ENCODE measurements around the gene GMIP.
"Not testable (repeated sequence)": the region's sequence is repeated elsewhere in the genome, so short reads cannot be mapped to it uniquely, and the experiment has no call there.

The GMIP gene

DNA sequence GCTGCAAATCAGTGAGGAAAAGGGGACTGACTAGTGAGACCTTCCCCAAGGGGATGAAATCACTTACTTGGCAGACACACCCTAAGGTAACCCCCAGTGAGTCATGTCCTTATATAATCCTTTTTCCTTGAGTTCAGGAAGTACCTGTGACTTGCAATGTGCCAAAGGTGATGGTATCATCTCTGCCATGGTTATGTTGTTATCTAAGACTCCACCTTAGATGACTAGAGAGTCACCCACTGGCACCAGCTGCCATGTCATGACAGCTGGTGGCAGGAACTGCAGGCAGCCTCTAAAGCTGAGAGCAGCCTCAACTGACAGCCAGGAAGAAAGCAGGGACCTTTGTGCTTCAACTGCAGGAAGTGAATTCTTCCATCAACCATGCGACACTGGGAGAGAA is 37.4 kb downstream of the GMIP start:
- ChIA-PET CTCF (interaction anchor here (0.7 to 2.2 kb wide), 2 partner anchors 52 to 53 kb away, joined by 5 to 11 read pairs; no protein-coding TSS in a partner anchor), POLR2A (no interaction called here)
- no peak for DNase-seq (ENCODE audit: low read depth, low spot score)
- TF ChIP-seq, protein P1, sequence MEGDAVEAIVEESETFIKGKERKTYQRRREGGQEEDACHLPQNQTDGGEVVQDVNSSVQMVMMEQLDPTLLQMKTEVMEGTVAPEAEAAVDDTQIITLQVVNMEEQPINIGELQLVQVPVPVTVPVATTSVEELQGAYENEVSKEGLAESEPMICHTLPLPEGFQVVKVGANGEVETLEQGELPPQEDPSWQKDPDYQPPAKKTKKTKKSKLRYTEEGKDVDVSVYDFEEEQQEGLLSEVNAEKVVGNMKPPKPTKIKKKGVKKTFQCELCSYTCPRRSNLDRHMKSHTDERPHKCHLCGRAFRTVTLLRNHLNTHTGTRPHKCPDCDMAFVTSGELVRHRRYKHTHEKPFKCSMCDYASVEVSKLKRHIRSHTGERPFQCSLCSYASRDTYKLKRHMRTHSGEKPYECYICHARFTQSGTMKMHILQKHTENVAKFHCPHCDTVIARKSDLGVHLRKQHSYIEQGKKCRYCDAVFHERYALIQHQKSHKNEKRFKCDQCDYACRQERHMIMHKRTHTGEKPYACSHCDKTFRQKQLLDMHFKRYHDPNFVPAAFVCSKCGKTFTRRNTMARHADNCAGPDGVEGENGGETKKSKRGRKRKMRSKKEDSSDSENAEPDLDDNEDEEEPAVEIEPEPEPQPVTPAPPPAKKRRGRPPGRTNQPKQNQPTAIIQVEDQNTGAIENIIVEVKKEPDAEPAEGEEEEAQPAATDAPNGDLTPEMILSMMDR (IDR thresholded peaks at IDR 0.05; ENCODE audit: insufficient read depth, low read length, missing control alignments) = no peak
- no peak overlapping the region for H3K4me3 ChIP-seq (ENCODE audit: low read depth, low read length)

DNA sequence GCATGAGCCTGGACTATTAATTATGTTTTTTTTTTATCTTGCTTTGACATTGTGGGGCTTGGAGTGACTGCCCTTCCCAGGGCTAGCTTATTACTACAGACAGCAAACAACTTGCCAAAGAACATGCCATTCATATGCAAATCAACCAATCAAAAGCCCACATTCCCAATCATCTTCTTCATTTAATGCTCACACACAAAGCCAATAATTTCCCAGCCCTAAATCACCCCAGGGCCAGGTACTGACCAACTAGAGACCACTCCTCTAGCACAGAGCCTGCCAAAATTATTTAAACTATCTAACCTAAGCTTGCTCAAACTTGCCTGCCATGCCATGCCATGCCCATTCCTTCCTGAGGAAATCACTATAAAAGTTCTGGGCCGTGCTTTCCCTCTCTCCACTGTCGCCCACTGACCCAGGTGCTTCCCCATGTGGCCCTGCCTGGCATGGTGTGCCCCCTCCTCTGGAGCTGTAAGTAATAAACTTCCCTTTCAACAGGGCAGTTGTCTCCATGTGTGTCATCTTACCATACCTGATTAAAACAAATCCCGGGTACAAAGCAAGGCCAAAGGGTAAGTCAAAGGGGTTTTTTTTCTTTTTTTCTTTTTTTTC is 40.6 kb downstream of the GMIP start:
- CTCF ChIA-PET = interaction anchor here (1.0 kb wide), 1 partner anchor 49 kb away, joined by 3 read pairs; no protein-coding TSS in a partner anchor
- POLR2A ChIA-PET = no interaction called here
- TF ChIP-seq, protein P1 (IDR thresholded peaks at IDR 0.05; ENCODE audit: insufficient read depth, low read length, missing control alignments) = no peak
- DNase-seq (ENCODE audit: low read depth, low spot score) = no peak
- H3K4me3 ChIP-seq (ENCODE audit: low read depth, low read length) = no peak overlapping the region

DNA sequence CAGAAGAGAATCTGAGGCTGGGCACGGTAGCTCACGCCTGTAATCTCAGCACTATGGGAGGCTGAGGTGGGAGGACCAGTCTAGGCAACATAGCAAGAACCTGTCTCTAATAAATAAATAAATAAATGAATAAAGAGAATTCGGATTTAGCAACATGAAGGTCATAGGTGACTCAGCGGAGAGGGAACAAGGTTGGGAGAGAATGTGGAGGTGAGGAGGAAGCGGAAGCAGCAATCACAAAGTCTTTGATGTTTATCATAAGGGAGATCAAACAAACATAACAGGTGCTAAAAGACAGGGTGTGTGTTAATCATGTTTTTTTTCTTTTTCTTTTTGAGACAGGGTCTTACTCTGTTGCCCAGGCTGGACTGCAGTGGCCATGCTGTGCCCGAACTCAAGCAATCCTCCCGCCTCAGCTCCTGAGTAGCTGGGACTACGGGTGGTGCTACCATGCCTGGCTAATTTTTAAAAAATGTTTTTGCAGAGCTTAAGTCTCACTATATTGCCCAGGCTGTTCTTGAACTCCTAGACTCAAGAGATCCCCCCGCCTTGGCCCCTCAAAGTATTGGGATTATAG is 41.2 kb downstream of the GMIP start:
- TF ChIP-seq, protein P1 (IDR thresholded peaks at IDR 0.05; ENCODE audit: insufficient read depth, low read length, missing control alignments) = no peak
- CTCF ChIA-PET = interaction anchor here (1.0 to 1.7 kb wide), 2 partner anchors 48 to 49 kb away, joined by 3 to 5 read pairs; no protein-coding TSS in a partner anchor
- H3K4me3 ChIP-seq (ENCODE audit: low read depth, low read length) = no peak overlapping the region
- POLR2A ChIA-PET = no interaction called here
- no peak for DNase-seq (ENCODE audit: low read depth, low spot score)

DNA sequence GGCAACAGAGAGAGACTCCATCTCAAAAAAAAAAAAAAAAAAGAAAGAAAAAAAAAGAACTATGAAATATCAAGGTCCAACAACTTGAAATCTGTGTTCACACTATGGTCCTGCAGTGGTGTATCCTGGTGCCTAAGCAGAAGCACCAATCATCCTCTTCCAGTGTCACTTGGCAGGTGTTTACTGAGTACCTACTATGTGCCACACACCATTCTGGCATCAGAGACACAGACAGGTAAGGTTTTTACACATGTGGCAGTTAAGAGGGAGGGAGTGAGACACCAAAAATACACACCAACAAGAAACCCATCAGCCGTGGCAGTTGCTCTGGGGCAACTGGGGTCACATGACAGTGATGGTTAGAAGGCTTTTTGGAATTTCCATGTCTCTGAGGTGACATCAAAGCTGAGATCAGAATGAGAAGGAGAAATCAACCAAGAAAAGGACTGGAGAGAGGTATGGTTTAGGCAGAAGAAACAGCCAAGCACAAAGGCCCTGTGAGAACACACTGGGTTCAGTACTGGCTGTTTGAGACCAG is 42.6 kb downstream of the GMIP start:
- TF ChIP-seq, protein P1 (IDR thresholded peaks at IDR 0.05; ENCODE audit: insufficient read depth, low read length, missing control alignments) = no peak
- no peak for DNase-seq (ENCODE audit: low read depth, low spot score)
- POLR2A ChIA-PET = no interaction called here
- CTCF ChIA-PET = interaction anchor here (1.7 kb wide), 1 partner anchor 48 kb away, joined by 5 read pairs; no protein-coding TSS in a partner anchor
- H3K4me3 ChIP-seq (ENCODE audit: low read depth, low read length) = no peak overlapping the region

DNA sequence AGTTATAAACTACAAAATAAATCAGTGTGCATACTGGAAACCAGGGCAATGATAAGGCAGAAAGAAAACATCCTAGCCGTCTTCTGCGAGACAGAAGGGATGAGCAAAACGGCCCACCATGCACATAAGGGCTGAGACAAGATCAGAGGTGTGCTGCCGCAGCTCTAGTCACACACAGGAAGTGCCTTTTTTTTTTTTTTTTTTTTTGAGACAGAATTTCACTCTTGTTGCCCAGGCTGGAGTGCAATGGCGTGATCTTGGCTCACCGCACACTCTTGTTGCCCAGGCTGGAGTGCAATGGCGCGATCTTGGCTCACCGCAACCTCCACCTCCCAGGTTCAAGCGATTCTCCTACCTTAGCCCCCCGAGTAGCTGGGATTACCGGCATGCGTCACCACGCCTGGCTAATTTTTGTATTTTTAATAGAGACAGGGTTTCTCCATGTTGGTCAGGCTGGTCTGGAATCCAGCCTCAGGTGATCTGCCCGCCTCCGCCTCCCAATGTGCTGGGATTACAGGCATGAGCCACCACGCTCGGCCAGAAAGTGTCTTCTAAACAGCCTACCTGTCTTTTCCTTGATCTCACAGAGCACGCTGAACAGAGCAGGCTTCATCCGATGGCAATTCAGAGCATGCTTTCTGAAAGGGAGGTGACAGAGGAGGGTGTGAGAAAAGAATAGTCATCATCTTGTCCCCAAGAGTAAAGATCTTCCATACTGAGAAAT is 44.6 kb downstream of the GMIP start:
- H3K4me3 ChIP-seq (ENCODE audit: low read depth, low read length); POLR2A ChIA-PET; DNase-seq (ENCODE audit: low read depth, low spot score): not testable (repeated sequence)
- CTCF ChIA-PET = interaction anchor here (1.4 kb wide), 1 partner anchor 45 kb away, joined by 4 read pairs; no protein-coding TSS in a partner anchor

DNA sequence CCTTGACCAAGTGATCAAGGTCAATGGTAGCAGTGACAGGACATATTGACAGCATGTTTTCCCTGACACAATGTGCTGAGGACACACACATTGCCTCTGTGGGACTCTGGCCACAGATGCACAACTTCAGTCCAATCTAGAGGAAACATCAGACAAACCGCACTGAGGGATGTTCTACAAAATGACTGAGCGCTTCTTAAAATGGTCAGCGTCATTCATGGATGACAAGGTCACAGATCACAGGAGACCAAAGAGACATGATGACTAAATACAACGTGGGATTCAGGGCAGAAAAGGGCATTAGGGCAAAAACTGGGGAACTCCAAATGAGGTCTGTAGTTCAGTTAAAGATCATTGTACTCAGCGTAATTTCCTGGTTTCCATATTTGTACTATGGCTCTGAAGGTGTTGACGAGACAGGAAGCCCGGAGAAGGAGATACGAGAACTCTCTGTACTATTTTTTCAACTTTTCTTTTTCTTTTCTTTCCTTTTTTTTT is 45.6 kb downstream of the GMIP start:
- ChIA-PET POLR2A (no interaction called here), CTCF (interaction anchor here (1.4 to 2.1 kb wide), 2 partner anchors 43 to 44 kb away, joined by 4 to 8 read pairs; no protein-coding TSS in a partner anchor)
- DNase-seq (ENCODE audit: low read depth, low spot score) = no peak
- TF ChIP-seq, protein P1 (IDR thresholded peaks at IDR 0.05; ENCODE audit: insufficient read depth, low read length, missing control alignments) = no peak
- H3K4me3 ChIP-seq (ENCODE audit: low read depth, low read length) = no peak overlapping the region
